A549 (cell line): ENCODE results near the gene DYNC2I2.

Source experiments
- BHLHE40 ChIP-seq: IDR thresholded peaks from 2 replicates; pipeline ENCODE4 v1.6.1; 2012; ENCODE audit warnings: low read depth, low read length, inconsistent platforms
- CTCF ChIP-seq: fragments of >200 bp; sonication (Bioruptor Twin); formaldehyde crosslinking; IDR thresholded peaks from 3 replicates; pipeline ENCODE4 v1.5.1; 2016
- HMGXB4 ChIP-seq: fragments of 250-450 bp; sonication (Bioruptor Pico); IDR thresholded peaks from 2 replicates; pipeline ENCODE4 v1.5.0; 2021; ENCODE audit warnings: mild to moderate bottlenecking, moderate library complexity, borderline replicate concordance
- MAFK ChIP-seq: fragments of 450-650 bp; IDR thresholded peaks from 2 replicates; pipeline ENCODE4 v1.6.1; 2014; ENCODE audit not compliant: partially characterized antibody
- PHF8 ChIP-seq: fragments of 200-600 bp; sonication (generic); IDR thresholded peaks from 2 replicates; pipeline ENCODE4 v1.6.1; 2016; ENCODE audit warnings: low read depth, mild to moderate bottlenecking, antibody characterized with exemption, moderate library complexity, borderline replicate concordance

- no peak for TF ChIP-seq HMGXB4
- no peak for TF ChIP-seq BHLHE40
- no peak for TF ChIP-seq CTCF
- TF ChIP-seq MAFK, result no peak
- no peak for TF ChIP-seq PHF8
Measured at GRCh38 chr9:128642675-128643245, 13.9 kb downstream of the DYNC2I2 start.
